HepG2 (cell line): ENCODE data around the gene GPBP1. TPM values are rescaled to one million over a fixed set of nuclear protein-coding genes. Genes with fewer than 3 reads are reported as not detected.

Source experiments
- ATAC-seq: fragments of 200-7000 bp; cut with Tn5 transposase; 3 replicates; pipeline ENCODE4 v1.9.1; 2020; ENCODE audit warnings: mild to moderate bottlenecking, moderate library complexity
- BruUV-seq: library from RNA; stranded (reverse); fragments of 400-500 nt; replicated peaks from 2 replicates; lab custom pipeline; 2021; lab: Mats Ljungman, UMichigan
- CTCF ChIA-PET: fragments of 300-600 bp; formaldehyde crosslinking; extraction: SDS; loops from one replicate; lab custom pipeline; 2021; ENCODE audit warnings: low total read pairs, inconsistent platforms, low intra/inter-chr PET ratio; lab: Yijun Ruan, JAX
- POLR2A ChIA-PET: fragments of 350-600 bp; sonication (Branson Sonifier 250); formaldehyde crosslinking; loops from one replicate; lab custom pipeline; 2020; ENCODE audit warnings: antibody characterized with exemption, inconsistent platforms; lab: Yijun Ruan, JAX
- DNase-seq: peaks from one replicate; pipeline ENCODE4 v3.0.0-alpha.2; 2015; ENCODE audit warnings: low spot score
- FAIRE-seq: peaks from 3 replicates; lab custom pipeline; 2011; peaks lifted over from hg19 to GRCh38; lab: Jason Lieb, UNC
- H2AFZ ChIP-seq: one replicate; pipeline ENCODE4 v1.6.1; 2011; ENCODE audit warnings: low read length, inconsistent platforms
- H3K27ac ChIP-seq: fragments of 300-600 bp; 3 replicates; pipeline ENCODE4 v1.8.0; 2011; ENCODE audit warnings: mixed run types, mild to moderate bottlenecking, mixed read lengths, low read length, inconsistent platforms; ENCODE audit not compliant: insufficient read depth; ENCODE audit errors: extremely low read length
- H3K27me3 ChIP-seq, 2 experiments: fragments of 200-600 bp in 1 of 2; 2 replicates in 1 of 2; 3 replicates in 1 of 2; pipeline versions ENCODE4 v1.6.0 to v1.8.0; 2011; ENCODE audit warnings: low read length in 2 of 2, mild to moderate bottlenecking in 2 of 2, moderate library complexity in 2 of 2, inconsistent platforms in 1 of 2; ENCODE audit not compliant: insufficient read depth in 2 of 2, control insufficient read depth in 1 of 2
- H3K36me3 ChIP-seq, 2 experiments: fragments of 200-600 bp in 1 of 2; replicated peaks in 1 of 2; 2 replicates in 1 of 2; 3 replicates in 1 of 2; pipeline versions ENCODE4 v1.5.1 to v1.8.0; 2011; ENCODE audit warnings: low read length in 2 of 2, inconsistent platforms in 1 of 2; ENCODE audit not compliant: insufficient read depth in 2 of 2, control insufficient read depth in 1 of 2
- H3K4me1 ChIP-seq: 2 replicates; pipeline ENCODE4 v1.5.1; 2012; ENCODE audit warnings: low read length, inconsistent platforms; ENCODE audit not compliant: insufficient read depth
- H3K4me2 ChIP-seq: 2 replicates; pipeline ENCODE4 v1.6.0; 2011; ENCODE audit warnings: low read depth, low read length, inconsistent platforms
- H3K4me3 ChIP-seq, 3 experiments: fragments of 200-600 bp in 1 of 3; sonication (generic), shearing (Covaris generic) in 1 of 3; replicated peaks in 1 of 3; 2 replicates each; pipeline ENCODE4 v1.5.1; 2011 to 2016; ENCODE audit warnings: low read length in 3 of 3, inconsistent platforms in 2 of 3, low read depth in 2 of 3, mild to moderate bottlenecking in 2 of 3, control low read depth in 1 of 3, mixed read lengths in 1 of 3; ENCODE audit not compliant: insufficient read depth in 1 of 3
- H3K79me2 ChIP-seq: one replicate; pipeline ENCODE4 v1.6.1; 2011; ENCODE audit warnings: low read length, inconsistent platforms; ENCODE audit not compliant: insufficient read depth
- H3K9ac ChIP-seq: 2 replicates; pipeline ENCODE4 v1.6.0; 2011; ENCODE audit warnings: mild to moderate bottlenecking, low read depth, low read length, inconsistent platforms; ENCODE audit not compliant: insufficient read depth
- H3K9me3 ChIP-seq: 2 replicates; pipeline ENCODE4 v1.5.1; 2012; ENCODE audit warnings: mild to moderate bottlenecking, low read length
- H4K20me1 ChIP-seq: 2 replicates; pipeline ENCODE4 v1.6.0; 2011; ENCODE audit warnings: inconsistent platforms, mild to moderate bottlenecking, low read length, moderate library complexity; ENCODE audit not compliant: insufficient read depth
- KMT2A ChIP-seq: sonication (generic); formaldehyde crosslinking; IDR thresholded peaks from 2 replicates; pipeline ENCODE4 v1.4.0; 2020; ENCODE audit warnings: missing genetic modification reagents
- U2AF1 ChIP-seq: fragments of 200-400 bp; formaldehyde crosslinking; optimal IDR thresholded peaks from 2 replicates; pipeline ENCODE3; 2017; ENCODE audit warnings: mild to moderate bottlenecking, low read depth, low read length
- ZBTB3 ChIP-seq: sonication (generic); formaldehyde crosslinking; IDR thresholded peaks from 2 replicates; pipeline ENCODE4 v1.4.0; 2020; ENCODE audit warnings: low read depth, mild to moderate bottlenecking, moderate library complexity, missing genetic modification reagents, borderline replicate concordance
- ZFP36L1 ChIP-seq: sonication (generic); formaldehyde crosslinking; IDR thresholded peaks from 2 replicates; pipeline ENCODE4 v1.8.0; 2022; ENCODE audit warnings: mild to moderate bottlenecking, missing genetic modification reagents, moderate library complexity
- ZNF563 ChIP-seq: sonication (generic); formaldehyde crosslinking; IDR thresholded peaks from 2 replicates; pipeline ENCODE4 v1.8.0; 2022; ENCODE audit warnings: mild to moderate bottlenecking, moderate library complexity, missing genetic modification reagents
- ZNF7 ChIP-seq: IDR thresholded peaks from 2 replicates; pipeline ENCODE4 v1.6.1; 2016; ENCODE audit warnings: missing biosample characterization, missing genetic modification reagents
- ZNF75D ChIP-seq: sonication (generic); formaldehyde crosslinking; IDR thresholded peaks from 2 replicates; pipeline ENCODE4 v1.8.1; 2023; ENCODE audit warnings: missing genetic modification reagents, mild to moderate bottlenecking, borderline replicate concordance
- WGBS: methylation state at CpG from one replicate; pipeline ENCODE4 v1.1.6; 2017; ENCODE audit warnings: low lambda C conversion rate; 5-methylcytosine and 5-hydroxymethylcytosine counted together
- in situ Hi-C: cut with HindIII; loops from 2 replicates; pipeline ENCODE4 v1.10.0; 2017; ENCODE audit warnings: low pct_unique_long_range_greater_than_20kb; ENCODE audit not compliant: extremely low pct_ligation_motif_present
- intact Hi-C: fragments of 100-400 bp; cut with micrococcal nuclease; formaldehyde crosslinking; loops from one replicate; pipeline ENCODE4 v1.10.0; 2022; ENCODE audit not compliant: unreplicated experiment
- polyA plus RNA-seq, 8 experiments: library from polyadenylated mRNA; depleted of rRNA in 3 of 8; stranded (reverse) in 7 of 8; unstranded in 1 of 8; fragments of >200 nt; fragmentation: Illumina TruSeq in 4 of 8; extraction: Trizol in 4 of 8; gene quantifications; 2 replicates each; pipeline versions ENCODE4 v1.2.1 to v1.2.3, GENCODE V29; 2011 to 2016; ENCODE audit warnings: low read depth in 4 of 8, missing spikeins in 1 of 8, mixed read lengths in 1 of 8; ENCODE audit not compliant: insufficient read depth in 1 of 8
- total RNA-seq, 5 experiments: library from RNA; depleted of rRNA; stranded (reverse); fragments of >200 nt; fragmentation: Illumina TruSeq; extraction: Trizol; gene quantifications; 2 replicates each; pipeline ENCODE4 v1.2.3, GENCODE V29; 2016; ENCODE audit warnings: low read depth in 1 of 5
- TF ChIP-seq, protein P1 (sequence below): sonication (generic); formaldehyde crosslinking; conservative IDR thresholded peaks from 2 replicates; pipeline ENCODE4 v1.5.0; 2020; ENCODE audit warnings: missing genetic modification reagents
- TF ChIP-seq, protein P2 (sequence below): sonication (generic); formaldehyde crosslinking; IDR thresholded peaks from 2 replicates; pipeline ENCODE4 v1.5.0; 2020; ENCODE audit warnings: missing genetic modification reagents
- TF ChIP-seq, protein P3 (sequence below): IDR thresholded peaks from 2 replicates; pipeline ENCODE4 v1.6.1; 2012; ENCODE audit warnings: inconsistent platforms
- TF ChIP-seq, protein P4 (sequence below): IDR thresholded peaks from 2 replicates; pipeline ENCODE4 v1.6.1; 2016; ENCODE audit warnings: missing compliant biosample characterization, missing genetic modification reagents, borderline replicate concordance
- TF ChIP-seq, protein P5 (sequence below): sonication (generic); formaldehyde crosslinking; conservative IDR thresholded peaks from 2 replicates; pipeline ENCODE4 v1.8.0; 2022; ENCODE audit warnings: missing genetic modification reagents
- TF ChIP-seq, protein P6 (sequence below): sonication (generic); formaldehyde crosslinking; IDR thresholded peaks from 2 replicates; pipeline ENCODE4 v1.5.0; 2020; ENCODE audit warnings: mild to moderate bottlenecking, missing genetic modification reagents, borderline replicate concordance

Gene GPBP1
- total and polyA plus RNA-seq, 2 of the 13 experiments (the other 11 are each of a cell fraction or from before 2014, with no cell fraction given): 27.1 to 72.2 TPM

DNA sequence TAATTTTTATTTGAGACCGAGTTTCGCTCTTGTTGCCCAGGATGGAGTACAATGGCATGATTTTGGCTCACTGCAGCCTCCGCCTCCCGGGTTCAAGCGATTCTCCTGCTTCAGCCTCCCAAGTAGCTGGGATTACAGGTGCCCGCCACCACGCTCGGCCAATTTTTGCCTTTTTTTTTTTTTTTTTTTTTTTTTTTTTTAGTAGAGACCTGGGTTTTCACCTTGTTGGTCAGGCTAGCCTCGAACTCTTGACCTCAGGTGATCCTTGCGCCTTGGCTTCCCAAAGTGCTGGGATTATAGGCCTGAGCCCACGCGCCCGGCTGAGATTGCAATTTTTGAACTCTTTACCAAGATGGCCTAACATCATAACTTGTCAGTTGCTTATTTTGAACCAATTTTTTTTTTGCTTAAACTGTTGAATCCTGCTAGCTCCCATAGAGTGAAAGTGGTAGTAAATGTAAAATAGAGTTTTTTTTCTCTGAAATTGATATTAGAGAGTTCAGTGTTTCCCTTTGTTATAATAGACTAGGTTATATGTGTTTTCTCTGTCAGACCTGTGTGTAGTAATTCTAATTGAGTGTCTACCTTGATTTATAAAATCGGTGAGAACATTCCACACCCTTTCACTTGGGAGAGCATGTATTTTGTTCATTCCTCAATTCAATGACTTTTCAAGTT, 3.8 kb downstream of the GPBP1 start:
- Histone ChIP-seq H3K27me3 (no peaks in the 10 kb centered on the region; a peak in 1 of 5 replicates), H3K36me3 (peaks cover 0 to 8% of the 10 kb centered on the region in 2 experiments; a peak in 1 of 5 replicates), H4K20me1 (peaks cover 66% of the 10 kb centered on the region), H3K9me3 (no peaks in the 10 kb centered on the region), H3K4me3 (peak overlapping the region; percentile 90 to 94 (median 94)), H3K79me2 (peaks cover 87% of the 10 kb centered on the region), H3K9ac (peak overlapping the region; percentile 97), H3K4me1 (peaks cover 35% of the 10 kb centered on the region), H3K4me2 (peak overlapping the region; percentile 83), H3K27ac (peak overlapping the region; percentile 27), H2AFZ (no peak overlapping the region)
- CTCF ChIA-PET: no interaction called here
- in situ Hi-C loops: no loop called here
- intact Hi-C loops: loop anchor here (10.0 kb wide), 1 partner anchor 517 kb away; no protein-coding TSS in a partner anchor
- DNase-seq (no peak), FAIRE-seq (no peak), ATAC-seq (no peak)
- BruUV-seq: no TSS peak
- WGBS: 65% methylated on average over 14 of the region's 14 CpGs
- POLR2A ChIA-PET: no interaction called here
- TF ChIP-seq ZFP36L1 (CRISPR knock-in tag): no peak
- TF ChIP-seq, protein P1, sequence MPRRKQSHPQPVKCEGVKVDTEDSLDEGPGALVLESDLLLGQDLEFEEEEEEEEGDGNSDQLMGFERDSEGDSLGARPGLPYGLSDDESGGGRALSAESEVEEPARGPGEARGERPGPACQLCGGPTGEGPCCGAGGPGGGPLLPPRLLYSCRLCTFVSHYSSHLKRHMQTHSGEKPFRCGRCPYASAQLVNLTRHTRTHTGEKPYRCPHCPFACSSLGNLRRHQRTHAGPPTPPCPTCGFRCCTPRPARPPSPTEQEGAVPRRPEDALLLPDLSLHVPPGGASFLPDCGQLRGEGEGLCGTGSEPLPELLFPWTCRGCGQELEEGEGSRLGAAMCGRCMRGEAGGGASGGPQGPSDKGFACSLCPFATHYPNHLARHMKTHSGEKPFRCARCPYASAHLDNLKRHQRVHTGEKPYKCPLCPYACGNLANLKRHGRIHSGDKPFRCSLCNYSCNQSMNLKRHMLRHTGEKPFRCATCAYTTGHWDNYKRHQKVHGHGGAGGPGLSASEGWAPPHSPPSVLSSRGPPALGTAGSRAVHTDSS (CRISPR knock-in tag): no peak
- TF ChIP-seq, protein P2, sequence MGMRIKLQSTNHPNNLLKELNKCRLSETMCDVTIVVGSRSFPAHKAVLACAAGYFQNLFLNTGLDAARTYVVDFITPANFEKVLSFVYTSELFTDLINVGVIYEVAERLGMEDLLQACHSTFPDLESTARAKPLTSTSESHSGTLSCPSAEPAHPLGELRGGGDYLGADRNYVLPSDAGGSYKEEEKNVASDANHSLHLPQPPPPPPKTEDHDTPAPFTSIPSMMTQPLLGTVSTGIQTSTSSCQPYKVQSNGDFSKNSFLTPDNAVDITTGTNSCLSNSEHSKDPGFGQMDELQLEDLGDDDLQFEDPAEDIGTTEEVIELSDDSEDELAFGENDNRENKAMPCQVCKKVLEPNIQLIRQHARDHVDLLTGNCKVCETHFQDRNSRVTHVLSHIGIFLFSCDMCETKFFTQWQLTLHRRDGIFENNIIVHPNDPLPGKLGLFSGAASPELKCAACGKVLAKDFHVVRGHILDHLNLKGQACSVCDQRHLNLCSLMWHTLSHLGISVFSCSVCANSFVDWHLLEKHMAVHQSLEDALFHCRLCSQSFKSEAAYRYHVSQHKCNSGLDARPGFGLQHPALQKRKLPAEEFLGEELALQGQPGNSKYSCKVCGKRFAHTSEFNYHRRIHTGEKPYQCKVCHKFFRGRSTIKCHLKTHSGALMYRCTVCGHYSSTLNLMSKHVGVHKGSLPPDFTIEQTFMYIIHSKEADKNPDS (CRISPR knock-in tag): no peak
- TF ChIP-seq ZNF563 (CRISPR knock-in tag): no peak
- TF ChIP-seq, protein P3, sequence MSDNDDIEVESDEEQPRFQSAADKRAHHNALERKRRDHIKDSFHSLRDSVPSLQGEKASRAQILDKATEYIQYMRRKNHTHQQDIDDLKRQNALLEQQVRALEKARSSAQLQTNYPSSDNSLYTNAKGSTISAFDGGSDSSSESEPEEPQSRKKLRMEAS: no peak
- TF ChIP-seq ZNF7 (CRISPR knock-in tag): no peak
- TF ChIP-seq, protein P4, sequence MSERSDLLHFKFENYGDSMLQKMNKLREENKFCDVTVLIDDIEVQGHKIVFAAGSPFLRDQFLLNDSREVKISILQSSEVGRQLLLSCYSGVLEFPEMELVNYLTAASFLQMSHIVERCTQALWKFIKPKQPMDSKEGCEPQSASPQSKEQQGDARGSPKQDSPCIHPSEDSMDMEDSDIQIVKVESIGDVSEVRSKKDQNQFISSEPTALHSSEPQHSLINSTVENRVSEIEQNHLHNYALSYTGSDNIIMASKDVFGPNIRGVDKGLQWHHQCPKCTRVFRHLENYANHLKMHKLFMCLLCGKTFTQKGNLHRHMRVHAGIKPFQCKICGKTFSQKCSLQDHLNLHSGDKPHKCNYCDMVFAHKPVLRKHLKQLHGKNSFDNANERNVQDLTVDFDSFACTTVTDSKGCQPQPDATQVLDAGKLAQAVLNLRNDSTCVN: no peak
- TF ChIP-seq, protein P5, sequence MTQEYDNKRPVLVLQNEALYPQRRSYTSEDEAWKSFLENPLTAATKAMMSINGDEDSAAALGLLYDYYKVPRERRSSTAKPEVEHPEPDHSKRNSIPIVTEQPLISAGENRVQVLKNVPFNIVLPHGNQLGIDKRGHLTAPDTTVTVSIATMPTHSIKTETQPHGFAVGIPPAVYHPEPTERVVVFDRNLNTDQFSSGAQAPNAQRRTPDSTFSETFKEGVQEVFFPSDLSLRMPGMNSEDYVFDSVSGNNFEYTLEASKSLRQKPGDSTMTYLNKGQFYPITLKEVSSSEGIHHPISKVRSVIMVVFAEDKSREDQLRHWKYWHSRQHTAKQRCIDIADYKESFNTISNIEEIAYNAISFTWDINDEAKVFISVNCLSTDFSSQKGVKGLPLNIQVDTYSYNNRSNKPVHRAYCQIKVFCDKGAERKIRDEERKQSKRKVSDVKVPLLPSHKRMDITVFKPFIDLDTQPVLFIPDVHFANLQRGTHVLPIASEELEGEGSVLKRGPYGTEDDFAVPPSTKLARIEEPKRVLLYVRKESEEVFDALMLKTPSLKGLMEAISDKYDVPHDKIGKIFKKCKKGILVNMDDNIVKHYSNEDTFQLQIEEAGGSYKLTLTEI (CRISPR knock-in tag): no peak
- no peak for TF ChIP-seq U2AF1
- no peak for TF ChIP-seq ZBTB3 (CRISPR knock-in tag)
- TF ChIP-seq KMT2A (CRISPR knock-in tag): no peak
- TF ChIP-seq ZNF75D: no peak
- TF ChIP-seq, protein P6, sequence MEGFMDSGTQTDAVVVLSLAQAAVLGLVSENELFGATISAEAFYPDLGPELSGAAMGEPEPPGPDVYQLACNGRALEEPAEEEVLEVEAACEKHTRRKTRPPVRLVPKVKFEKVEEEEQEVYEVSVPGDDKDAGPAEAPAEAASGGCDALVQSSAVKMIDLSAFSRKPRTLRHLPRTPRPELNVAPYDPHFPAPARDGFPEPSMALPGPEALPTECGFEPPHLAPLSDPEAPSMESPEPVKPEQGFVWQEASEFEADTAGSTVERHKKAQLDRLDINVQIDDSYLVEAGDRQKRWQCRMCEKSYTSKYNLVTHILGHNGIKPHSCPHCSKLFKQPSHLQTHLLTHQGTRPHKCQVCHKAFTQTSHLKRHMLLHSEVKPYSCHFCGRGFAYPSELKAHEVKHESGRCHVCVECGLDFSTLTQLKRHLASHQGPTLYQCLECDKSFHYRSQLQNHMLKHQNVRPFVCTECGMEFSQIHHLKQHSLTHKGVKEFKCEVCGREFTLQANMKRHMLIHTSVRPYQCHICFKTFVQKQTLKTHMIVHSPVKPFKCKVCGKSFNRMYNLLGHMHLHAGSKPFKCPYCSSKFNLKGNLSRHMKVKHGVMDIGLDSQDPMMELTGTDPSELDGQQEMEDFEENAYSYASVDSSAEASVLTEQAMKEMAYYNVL (CRISPR knock-in tag): no peak
